ENCODE measurements around the gene BHLHE23.

The BHLHE23 gene

GRCh38 chr20:62993856-62994494, 12.8 kb downstream of the BHLHE23 start:
- in situ Hi-C loops (cut with MboI; ENCODE audit: low sequenced_read_pairs), result no loop called here

GRCh38 chr20:62991863-62992262, 14.9 kb downstream of the BHLHE23 start:
- in situ Hi-C loops (cut with MboI; ENCODE audit: low sequenced_read_pairs), result no loop called here

- in situ Hi-C loops (cut with MboI; ENCODE audit: low sequenced_read_pairs), result no loop called here
Measured at GRCh38 chr20:62991196-62991807, 15.5 kb downstream of the BHLHE23 start.

GRCh38 chr20:62990306-62990825, 16.4 kb downstream of the BHLHE23 start:
- in situ Hi-C loops (cut with MboI; ENCODE audit: low sequenced_read_pairs), result no loop called here

- in situ Hi-C loops (cut with MboI; ENCODE audit: low sequenced_read_pairs), result no loop called here
Measured at GRCh38 chr20:62989201-62989601, 17.6 kb downstream of the BHLHE23 start.

- in situ Hi-C loops (cut with MboI; ENCODE audit: low sequenced_read_pairs), result no loop called here
Measured at GRCh38 chr20:62987114-62987513, 19.6 kb downstream of the BHLHE23 start.

GRCh38 chr20:62986257-62986800, 20.4 kb downstream of the BHLHE23 start:
- in situ Hi-C loops (cut with MboI; ENCODE audit: low sequenced_read_pairs), result no loop called here

- in situ Hi-C loops (cut with MboI; ENCODE audit: low sequenced_read_pairs), result no loop called here
Measured at GRCh38 chr20:62985444-62985778, 21.4 kb downstream of the BHLHE23 start.

GRCh38 chr20:62984666-62985443, 21.9 kb downstream of the BHLHE23 start:
- in situ Hi-C loops (cut with MboI; ENCODE audit: low sequenced_read_pairs), result no loop called here

GRCh38 chr20:62983210-62983609, 23.6 kb downstream of the BHLHE23 start:
- in situ Hi-C loops (cut with MboI; ENCODE audit: low sequenced_read_pairs), result no loop called here

- in situ Hi-C loops (cut with MboI; ENCODE audit: low sequenced_read_pairs), result no loop called here
Measured at GRCh38 chr20:62982124-62983075, 24.4 kb downstream of the BHLHE23 start.

GRCh38 chr20:62980970-62981369, 25.8 kb downstream of the BHLHE23 start:
- in situ Hi-C loops (cut with MboI; ENCODE audit: low sequenced_read_pairs), result no loop called here

- in situ Hi-C loops (cut with MboI; ENCODE audit: low sequenced_read_pairs), result no loop called here
Measured at GRCh38 chr20:62980380-62980960, 26.3 kb downstream of the BHLHE23 start.

GRCh38 chr20:62979876-62980373, 26.8 kb downstream of the BHLHE23 start:
- in situ Hi-C loops (cut with MboI; ENCODE audit: low sequenced_read_pairs), result no loop called here

GRCh38 chr20:62979310-62979709, 27.5 kb downstream of the BHLHE23 start:
- in situ Hi-C loops (cut with MboI; ENCODE audit: low sequenced_read_pairs), result no loop called here

- in situ Hi-C loops (cut with MboI; ENCODE audit: low sequenced_read_pairs), result no loop called here
Measured at GRCh38 chr20:62978561-62978943, 28.2 kb downstream of the BHLHE23 start.

GRCh38 chr20:62977613-62978560, 28.9 kb downstream of the BHLHE23 start:
- in situ Hi-C loops (cut with MboI; ENCODE audit: low sequenced_read_pairs), result no loop called here

- in situ Hi-C loops (cut with MboI; ENCODE audit: low sequenced_read_pairs), result no loop called here
Measured at GRCh38 chr20:62976886-62977285, 29.9 kb downstream of the BHLHE23 start.

Data from HL-60/S4 treated with retinoic acid at 250 ng/mL for 4 days and 3 days (cell line).